Kidney (tissue), 14 donors: ENCODE data around the gene MDM4. TPM values are rescaled to one million over a fixed set of nuclear protein-coding genes. Genes with fewer than 3 reads are reported as not detected.
A peak's percentile ranks its signal among the peaks of the same experiment; 100 is the strongest.
"Not testable (repeated sequence)": the region's sequence is repeated elsewhere in the genome, so short reads cannot be mapped to it uniquely, and the experiment has no call there.

Experiments
- DNase-seq, 5 donors: peaks; one replicate each; pipeline ENCODE4 v3.0.0-alpha.2; 2013 to 2020
- FAIRE-seq: peaks from 2 replicates; lab custom pipeline; 2012; peaks lifted over from hg19 to GRCh38; lab: Jason Lieb, UNC
- H3K27ac ChIP-seq, 2 donors: one replicate each; pipeline ENCODE4 v1.7.0; 2013; ENCODE audit warnings: low read depth in 2 of 2, low read length in 2 of 2, inconsistent platforms in 1 of 2
- H3K27me3 ChIP-seq: one replicate; pipeline ENCODE4 v1.7.1; 2013; ENCODE audit warnings: low read length, inconsistent platforms; ENCODE audit not compliant: control insufficient read depth, insufficient read depth
- H3K36me3 ChIP-seq, 3 donors: one replicate each; pipeline versions ENCODE4 v1.7.0 to v1.7.1; 2013; ENCODE audit warnings: low read length in 3 of 3, control low read depth in 1 of 3, inconsistent platforms in 1 of 3; ENCODE audit not compliant: insufficient read depth in 3 of 3, control insufficient read depth in 2 of 3
- H3K4me1 ChIP-seq, 3 donors: one replicate each; pipeline versions ENCODE4 v1.7.0 to v1.7.1; 2013; ENCODE audit warnings: low read length in 3 of 3, inconsistent platforms in 1 of 3, low read depth in 1 of 3; ENCODE audit not compliant: control insufficient read depth in 2 of 3, insufficient read depth in 2 of 3
- H3K4me3 ChIP-seq, 3 donors: one replicate each; pipeline versions ENCODE4 v1.7.0 to v1.8.1; 2013; ENCODE audit warnings: low read length in 3 of 3, control low read depth in 1 of 3, inconsistent platforms in 1 of 3
- H3K9ac ChIP-seq, 3 donors: one replicate each; pipeline versions ENCODE4 v1.7.0 to v1.7.1; 2013; ENCODE audit warnings: low read length in 3 of 3, control low read depth in 1 of 3, inconsistent platforms in 1 of 3
- H3K9me3 ChIP-seq, 3 donors: one replicate each; pipeline versions ENCODE4 v1.7.0 to v1.7.1; 2013; ENCODE audit warnings: low read length in 3 of 3, control low read depth in 1 of 3, inconsistent platforms in 1 of 3; ENCODE audit not compliant: control insufficient read depth in 2 of 3, insufficient read depth in 1 of 3
- intact Hi-C: fragments of 100-400 bp; cut with DNase I; formaldehyde crosslinking; loops from one replicate; pipeline ENCODE4 v1.11.1; 2022
- polyA plus RNA-seq: library from polyadenylated mRNA; stranded (reverse); fragments of 350-450 nt; fragmentation: Illumina TruSeq; extraction: RNeasy Lipid Tissue Mini Kit (QIAGEN cat#74804); gene quantifications from one replicate; pipeline ENCODE4 v1.2.3, GENCODE V29; 2014; ENCODE audit warnings: low read depth, low replicate concordance; ENCODE audit not compliant: insufficient read depth
- total RNA-seq: library from RNA; stranded (reverse); fragmentation: NEBNext Ultra II Directional; extraction: Animal tissue kit (Norgen Biotek cat#: 25700); gene quantifications from one replicate; pipeline ENCODE4 v1.2.1, GENCODE V29; 2021
- TF ChIP-seq, protein P1 (sequence below): IDR thresholded peaks from 3 replicates; pipeline ENCODE4 v1.5.1; 2012; ENCODE audit warnings: mild to moderate bottlenecking, moderate library complexity, borderline replicate concordance; ENCODE audit not compliant: insufficient read depth; ENCODE audit errors: extremely low read depth
- donor health status: control.
- donor health status: control.
- donor health status: control.
- donor health status: control.
- donor health status: control.
- donor health status: DM: yes; HTN: yes; CAD: no.
- donor health status: Normal renal cell carcinoma (clear cell type).

The MDM4 gene
- total and polyA plus RNA-seq, 2 donors from 2014 or later, result 6.3 to 87.9 TPM

GRCh38 chr1:204480515-204480914, 35.7 kb upstream of the MDM4 start:
- TF ChIP-seq, protein P1, sequence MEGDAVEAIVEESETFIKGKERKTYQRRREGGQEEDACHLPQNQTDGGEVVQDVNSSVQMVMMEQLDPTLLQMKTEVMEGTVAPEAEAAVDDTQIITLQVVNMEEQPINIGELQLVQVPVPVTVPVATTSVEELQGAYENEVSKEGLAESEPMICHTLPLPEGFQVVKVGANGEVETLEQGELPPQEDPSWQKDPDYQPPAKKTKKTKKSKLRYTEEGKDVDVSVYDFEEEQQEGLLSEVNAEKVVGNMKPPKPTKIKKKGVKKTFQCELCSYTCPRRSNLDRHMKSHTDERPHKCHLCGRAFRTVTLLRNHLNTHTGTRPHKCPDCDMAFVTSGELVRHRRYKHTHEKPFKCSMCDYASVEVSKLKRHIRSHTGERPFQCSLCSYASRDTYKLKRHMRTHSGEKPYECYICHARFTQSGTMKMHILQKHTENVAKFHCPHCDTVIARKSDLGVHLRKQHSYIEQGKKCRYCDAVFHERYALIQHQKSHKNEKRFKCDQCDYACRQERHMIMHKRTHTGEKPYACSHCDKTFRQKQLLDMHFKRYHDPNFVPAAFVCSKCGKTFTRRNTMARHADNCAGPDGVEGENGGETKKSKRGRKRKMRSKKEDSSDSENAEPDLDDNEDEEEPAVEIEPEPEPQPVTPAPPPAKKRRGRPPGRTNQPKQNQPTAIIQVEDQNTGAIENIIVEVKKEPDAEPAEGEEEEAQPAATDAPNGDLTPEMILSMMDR, result no peak
- Histone ChIP-seq H3K36me3 (no peaks in the 10 kb centered on the region), H3K9me3 (no peaks in the 10 kb centered on the region), H3K4me1 (peaks cover 0 to 55% (median 30%) of the 10 kb centered on the region in 3 donors), H3K9ac (no peak overlapping the region), H3K27me3 (no peaks in the 10 kb centered on the region), H3K4me3 (no peak overlapping the region), H3K27ac (peak overlapping the region in 1 of 2 donors; percentile 2)
- DNase-seq (peak in 4 of 5 donors; percentile 84 to 90 (median 86)), FAIRE-seq (no peak)
- intact Hi-C loops, result no loop called here

DNA sequence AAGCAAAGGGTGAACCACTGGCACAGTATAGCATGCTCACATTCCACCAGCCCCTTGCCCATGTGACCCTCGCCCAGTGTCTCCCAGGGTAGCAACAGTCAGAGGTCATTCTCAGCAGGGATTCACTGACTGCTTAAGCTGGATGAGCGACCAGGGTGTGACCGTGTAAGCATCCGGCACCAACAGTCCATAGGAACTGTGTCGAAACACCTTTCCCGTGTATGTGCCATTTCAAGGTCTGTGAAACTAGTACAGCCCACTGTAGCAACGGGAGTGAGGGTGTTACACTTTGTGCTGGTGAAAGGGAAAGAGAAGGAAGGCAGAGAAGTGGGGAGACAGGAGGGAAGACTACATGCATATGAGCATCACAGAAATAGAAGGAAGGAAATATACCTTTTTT, 32.4 kb upstream of the MDM4 start:
- Histone ChIP-seq H3K36me3 (no peaks in the 10 kb centered on the region), H3K27ac (no peak overlapping the region), H3K9ac (no peak overlapping the region), H3K9me3 (no peaks in the 10 kb centered on the region), H3K4me3 (no peak overlapping the region), H3K4me1 (peaks cover 0 to 35% (median 19%) of the 10 kb centered on the region in 3 donors), H3K27me3 (no peaks in the 10 kb centered on the region)
- peak in 1 of 5 donors; percentile 39 for DNase-seq
- FAIRE-seq, result no peak
- TF ChIP-seq, protein P1, result no peak
- intact Hi-C loops, result no loop called here

- not testable (repeated sequence) for FAIRE-seq
Measured at GRCh38 chr1:204486513-204487255, 29.5 kb upstream of the MDM4 start.

GRCh38 chr1:204487256-204487615, 29.0 kb upstream of the MDM4 start:
- Histone ChIP-seq H3K9me3 (no peaks in the 10 kb centered on the region), H3K27ac (no peak overlapping the region), H3K4me3 (no peak overlapping the region), H3K9ac (no peak overlapping the region), H3K27me3 (no peaks in the 10 kb centered on the region), H3K4me1 (peaks cover 2 to 9% (median 8%) of the 10 kb centered on the region in 3 donors), H3K36me3 (no peaks in the 10 kb centered on the region)
- TF ChIP-seq, protein P1, result no peak
- intact Hi-C loops, result no loop called here
- DNase-seq (no peak), FAIRE-seq (no peak)

More at GRCh38 chr1:204486513-204487255, 29.5 kb upstream of the MDM4 start:
- H3K27me3 ChIP-seq, H3K4me3 ChIP-seq, DNase-seq, H3K9ac ChIP-seq, H3K27ac ChIP-seq, H3K36me3 ChIP-seq, H3K9me3 ChIP-seq, intact Hi-C loops: not testable (repeated sequence)
- peaks cover 0 to 13% (median 11%) of the 10 kb centered on the region in 3 donors for H3K4me1 ChIP-seq
